ENCODE data around the gene PAM.

Gene PAM

GRCh38 chr5:103021314-103021713 is 266.2 kb downstream of the PAM start:
- no peaks in the 10 kb centered on the region for H3K9me3 ChIP-seq (ENCODE audit: low read depth, low read length)
- H3K9ac ChIP-seq (ENCODE audit: insufficient read length), result no peak overlapping the region
- no peaks in the 10 kb centered on the region for H3K36me3 ChIP-seq (ENCODE audit: insufficient read depth, low read length)
- TF ChIP-seq FOXP2 (optimal IDR thresholded peaks at IDR 0.05; ENCODE audit: control extremely low read depth, extremely low read length, insufficient read depth) (no peak), EZH2 (IDR thresholded peaks at IDR 0.05) (no peak), POLR2AphosphoS5 (IDR thresholded peaks at IDR 0.05; ENCODE audit: borderline replicate concordance, low read depth, low read length) (no peak)
- no peak overlapping the region for H3K27ac ChIP-seq
- no peak for DNase-seq (ENCODE audit: low read depth, low spot score)
- H3K4me3 ChIP-seq, result no peak overlapping the region

- no peaks in the 10 kb centered on the region for H3K36me3 ChIP-seq (ENCODE audit: insufficient read depth, low read length)
- no peak overlapping the region for H3K9ac ChIP-seq (ENCODE audit: insufficient read length)
- no peak for TF ChIP-seq POLR2AphosphoS5 (IDR thresholded peaks at IDR 0.05; ENCODE audit: borderline replicate concordance, low read depth, low read length)
- no peak for TF ChIP-seq FOXP2 (optimal IDR thresholded peaks at IDR 0.05; ENCODE audit: control extremely low read depth, extremely low read length, insufficient read depth)
- no peak for TF ChIP-seq EZH2 (IDR thresholded peaks at IDR 0.05)
- no peak overlapping the region for H3K4me3 ChIP-seq
- DNase-seq (ENCODE audit: low read depth, low spot score), result no peak
- no peaks in the 10 kb centered on the region for H3K9me3 ChIP-seq (ENCODE audit: low read depth, low read length)
- H3K27ac ChIP-seq, result no peak overlapping the region
Observed at GRCh38 chr5:103027267-103027666, 272.2 kb downstream of the PAM start.

- Histone ChIP-seq H3K36me3 (ENCODE audit: insufficient read depth, low read length) (no peaks in the 10 kb centered on the region), H3K9me3 (ENCODE audit: low read depth, low read length) (no peaks in the 10 kb centered on the region), H3K4me3 (no peak overlapping the region), H3K27ac (no peak overlapping the region), H3K9ac (ENCODE audit: insufficient read length) (no peak overlapping the region)
- TF ChIP-seq POLR2AphosphoS5 (IDR thresholded peaks at IDR 0.05; ENCODE audit: borderline replicate concordance, low read depth, low read length) (no peak), FOXP2 (optimal IDR thresholded peaks at IDR 0.05; ENCODE audit: control extremely low read depth, extremely low read length, insufficient read depth) (no peak), EZH2 (IDR thresholded peaks at IDR 0.05) (no peak)
- no peak for DNase-seq (ENCODE audit: low read depth, low spot score)
Observed at GRCh38 chr5:103031607-103032006, 276.5 kb downstream of the PAM start.

- Histone ChIP-seq H3K9me3 (ENCODE audit: low read depth, low read length) (no peaks in the 10 kb centered on the region), H3K9ac (ENCODE audit: insufficient read length) (no peak overlapping the region), H3K36me3 (ENCODE audit: insufficient read depth, low read length) (no peaks in the 10 kb centered on the region), H3K4me3 (no peak overlapping the region), H3K27ac (no peak overlapping the region)
- no peak for TF ChIP-seq POLR2AphosphoS5 (IDR thresholded peaks at IDR 0.05; ENCODE audit: borderline replicate concordance, low read depth, low read length)
- TF ChIP-seq EZH2 (IDR thresholded peaks at IDR 0.05), result no peak
- no peak for TF ChIP-seq FOXP2 (optimal IDR thresholded peaks at IDR 0.05; ENCODE audit: control extremely low read depth, extremely low read length, insufficient read depth)
- no peak for DNase-seq (ENCODE audit: low read depth, low spot score)
Observed at GRCh38 chr5:103033696-103034095, 278.6 kb downstream of the PAM start.

GRCh38 chr5:103034662-103035392 is 279.7 kb downstream of the PAM start:
- no peak overlapping the region for H3K27ac ChIP-seq
- H3K4me3 ChIP-seq, result no peak overlapping the region
- H3K9ac ChIP-seq (ENCODE audit: insufficient read length), result no peak overlapping the region
- no peaks in the 10 kb centered on the region for H3K9me3 ChIP-seq (ENCODE audit: low read depth, low read length)
- no peaks in the 10 kb centered on the region for H3K36me3 ChIP-seq (ENCODE audit: insufficient read depth, low read length)
- TF ChIP-seq FOXP2 (optimal IDR thresholded peaks at IDR 0.05; ENCODE audit: control extremely low read depth, extremely low read length, insufficient read depth) (no peak), EZH2 (IDR thresholded peaks at IDR 0.05) (no peak), POLR2AphosphoS5 (IDR thresholded peaks at IDR 0.05; ENCODE audit: borderline replicate concordance, low read depth, low read length) (no peak)
- no peak for DNase-seq (ENCODE audit: low read depth, low spot score)

GRCh38 chr5:103035701-103036100 is 280.6 kb downstream of the PAM start:
- no peaks in the 10 kb centered on the region for H3K36me3 ChIP-seq (ENCODE audit: insufficient read depth, low read length)
- H3K4me3 ChIP-seq, result no peak overlapping the region
- TF ChIP-seq EZH2 (IDR thresholded peaks at IDR 0.05) (no peak), FOXP2 (optimal IDR thresholded peaks at IDR 0.05; ENCODE audit: control extremely low read depth, extremely low read length, insufficient read depth) (no peak), POLR2AphosphoS5 (IDR thresholded peaks at IDR 0.05; ENCODE audit: borderline replicate concordance, low read depth, low read length) (no peak)
- H3K27ac ChIP-seq, result no peak overlapping the region
- H3K9me3 ChIP-seq (ENCODE audit: low read depth, low read length), result no peaks in the 10 kb centered on the region
- DNase-seq (ENCODE audit: low read depth, low spot score), result no peak
- no peak overlapping the region for H3K9ac ChIP-seq (ENCODE audit: insufficient read length)

- no peak overlapping the region for H3K27ac ChIP-seq
- no peaks in the 10 kb centered on the region for H3K36me3 ChIP-seq (ENCODE audit: insufficient read depth, low read length)
- no peak for TF ChIP-seq POLR2AphosphoS5 (IDR thresholded peaks at IDR 0.05; ENCODE audit: borderline replicate concordance, low read depth, low read length)
- no peak overlapping the region for H3K9ac ChIP-seq (ENCODE audit: insufficient read length)
- H3K9me3 ChIP-seq (ENCODE audit: low read depth, low read length), result no peaks in the 10 kb centered on the region
- no peak for DNase-seq (ENCODE audit: low read depth, low spot score)
- H3K4me3 ChIP-seq, result no peak overlapping the region
Observed at GRCh38 chr5:103036601-103037000, 281.5 kb downstream of the PAM start.

- no peak for DNase-seq (ENCODE audit: low read depth, low spot score)
Observed at GRCh38 chr5:103037673-103038455, 282.8 kb downstream of the PAM start.

More at GRCh38 chr5:103037673-103038455, 282.8 kb downstream of the PAM start:
- Histone ChIP-seq H3K36me3 (ENCODE audit: insufficient read depth, low read length) (no peaks in the 10 kb centered on the region), H3K4me3 (no peak overlapping the region), H3K9me3 (ENCODE audit: low read depth, low read length) (no peaks in the 10 kb centered on the region), H3K27ac (no peak overlapping the region), H3K9ac (ENCODE audit: insufficient read length) (no peak overlapping the region)
- no peak for TF ChIP-seq POLR2AphosphoS5 (IDR thresholded peaks at IDR 0.05; ENCODE audit: borderline replicate concordance, low read depth, low read length)
- TF ChIP-seq EZH2 (IDR thresholded peaks at IDR 0.05), result no peak
- no peak for TF ChIP-seq FOXP2 (optimal IDR thresholded peaks at IDR 0.05; ENCODE audit: control extremely low read depth, extremely low read length, insufficient read depth)
